IMR-90 (cell line): ENCODE measurements around the gene MAB21L3. TPM values are rescaled to one million over a fixed set of nuclear protein-coding genes. Genes with fewer than 3 reads are reported as not detected.

Experiments
- ATAC-seq: fragments of 200-7000 bp; cut with Tn5 transposase; 2 replicates; pipeline ENCODE4 v1.9.1; 2020; ENCODE audit warnings: low read depth, mild to moderate bottlenecking, moderate library complexity
- BruUV-seq: library from RNA; stranded (reverse); fragments of 400-500 nt; replicated peaks from 2 replicates; lab custom pipeline; 2021; lab: Mats Ljungman, UMichigan
- CTCF ChIA-PET: fragments of 300-600 bp; formaldehyde crosslinking; extraction: SDS; loops from one replicate; lab custom pipeline; 2021; ENCODE audit warnings: antibody characterized with exemption; lab: Yijun Ruan, JAX
- POLR2A ChIA-PET: fragments of 300-600 bp; sonication (Branson Sonifier 250); formaldehyde crosslinking; loops from one replicate; lab custom pipeline; 2022; ENCODE audit warnings: antibody characterized with exemption; ENCODE audit not compliant: unreplicated experiment; lab: Charles Lee
- DNase-seq: peaks from one replicate; pipeline ENCODE4 v3.0.0; 2013
- H2AFZ ChIP-seq: replicated peaks from 2 replicates; pipeline ENCODE3; 2013; ENCODE audit warnings: low read length, mild to moderate bottlenecking; ENCODE audit not compliant: poor library complexity
- H2AK5ac ChIP-seq: 2 replicates; pipeline ENCODE4 v1.6.1; 2013; ENCODE audit warnings: low read depth, low read length, inconsistent platforms
- H2AK9ac ChIP-seq: replicated peaks from 2 replicates; pipeline ENCODE3; 2013; ENCODE audit warnings: mild to moderate bottlenecking, low read depth, low read length, moderate library complexity; ENCODE audit not compliant: poor library complexity
- H2BK120ac ChIP-seq: 2 replicates; pipeline ENCODE4 v1.6.1; 2013; ENCODE audit warnings: low read depth, low read length, inconsistent platforms
- H2BK15ac ChIP-seq: 3 replicates; pipeline ENCODE4 v1.6.1; 2013; ENCODE audit warnings: low read depth, low read length, inconsistent platforms
- H2BK20ac ChIP-seq: 2 replicates; pipeline ENCODE4 v1.6.1; 2013; ENCODE audit warnings: low read depth, mild to moderate bottlenecking, inconsistent platforms, low read length, moderate library complexity
- H2BK5ac ChIP-seq: 2 replicates; pipeline ENCODE4 v1.6.1; 2013; ENCODE audit warnings: mild to moderate bottlenecking, low read depth, low read length, inconsistent platforms; ENCODE audit not compliant: poor library complexity, severe bottlenecking
- H3K14ac ChIP-seq: replicated peaks from 2 replicates; pipeline ENCODE4 v1.6.1; 2013; ENCODE audit warnings: low read depth, low read length, inconsistent platforms
- H3K18ac ChIP-seq: 2 replicates; pipeline ENCODE4 v1.6.1; 2013; ENCODE audit warnings: low read depth, low read length, control low read depth
- H3K23ac ChIP-seq: 2 replicates; pipeline ENCODE4 v1.6.1; 2013; ENCODE audit warnings: low read depth, low read length, inconsistent platforms
- H3K27ac ChIP-seq: 2 replicates; pipeline ENCODE4 v1.5.1; 2013; ENCODE audit warnings: mild to moderate bottlenecking, control low read depth, low read length; ENCODE audit not compliant: insufficient read depth
- H3K27me3 ChIP-seq: 2 replicates; pipeline ENCODE4 v1.6.1; 2013; ENCODE audit warnings: low read length; ENCODE audit not compliant: control insufficient read depth, insufficient read depth
- H3K36me3 ChIP-seq: 2 replicates; pipeline ENCODE4 v1.6.1; 2013; ENCODE audit warnings: low read length, mixed read lengths; ENCODE audit not compliant: control insufficient read depth, insufficient read depth
- H3K4ac ChIP-seq: 2 replicates; pipeline ENCODE4 v1.6.1; 2013; ENCODE audit warnings: low read depth, low read length, inconsistent platforms
- H3K4me1 ChIP-seq: 2 replicates; pipeline ENCODE4 v1.6.1; 2013; ENCODE audit warnings: low read length, mixed read lengths; ENCODE audit not compliant: control insufficient read depth, insufficient read depth
- H3K4me2 ChIP-seq: 2 replicates; pipeline ENCODE4 v1.6.1; 2013; ENCODE audit warnings: low read depth, mild to moderate bottlenecking, control low read depth, low read length, moderate library complexity
- H3K4me3 ChIP-seq: 2 replicates; pipeline ENCODE4 v1.5.1; 2013; ENCODE audit warnings: low read depth, mild to moderate bottlenecking, control low read depth, low read length, moderate library complexity; ENCODE audit not compliant: insufficient read depth
- H3K56ac ChIP-seq: 2 replicates; pipeline ENCODE4 v1.6.1; 2013; ENCODE audit warnings: low read length, inconsistent platforms; ENCODE audit not compliant: insufficient read depth; ENCODE audit errors: extremely low read depth
- H3K79me1 ChIP-seq, 2 experiments: 2 replicates each; pipeline ENCODE4 v1.6.1; 2013; ENCODE audit warnings: low read length in 2 of 2, inconsistent platforms in 1 of 2, low read depth in 1 of 2
- H3K9ac ChIP-seq: 2 replicates; pipeline ENCODE4 v1.6.1; 2013; ENCODE audit warnings: low read depth, low read length, control low read depth
- H3K9me1 ChIP-seq: 2 replicates; pipeline ENCODE4 v1.6.1; 2013; ENCODE audit warnings: low read length, inconsistent platforms; ENCODE audit not compliant: insufficient read depth
- H3K9me3 ChIP-seq: 2 replicates; pipeline ENCODE4 v1.6.1; 2013; ENCODE audit warnings: low read length; ENCODE audit not compliant: control insufficient read depth, insufficient read depth
- H4K20me1 ChIP-seq: 2 replicates; pipeline ENCODE4 v1.6.1; 2013; ENCODE audit warnings: low read length, inconsistent platforms; ENCODE audit not compliant: insufficient read depth
- H4K5ac ChIP-seq: 2 replicates; pipeline ENCODE4 v1.6.1; 2013; ENCODE audit warnings: mild to moderate bottlenecking, low read depth, low read length, control low read depth
- H4K8ac ChIP-seq, 2 experiments: 2 replicates each; pipeline ENCODE4 v1.6.1; 2013; ENCODE audit warnings: low read depth in 2 of 2, low read length in 2 of 2, control low read depth in 1 of 2, inconsistent platforms in 1 of 2
- H4K91ac ChIP-seq: 2 replicates; pipeline ENCODE4 v1.6.1; 2013; ENCODE audit warnings: low read depth, low read length, inconsistent platforms; ENCODE audit not compliant: insufficient read depth
- BHLHE40 ChIP-seq: fragments of 150-350 bp; IDR thresholded peaks from 2 replicates; pipeline ENCODE4 v1.6.1; 2016; ENCODE audit warnings: mild to moderate bottlenecking, low read depth, low read length
- MAFK ChIP-seq: IDR thresholded peaks from 2 replicates; pipeline ENCODE4 v1.6.1; 2012; ENCODE audit warnings: low read depth, low read length, improper control_type of control experiment
- MAZ ChIP-seq: IDR thresholded peaks from 2 replicates; pipeline ENCODE4 v1.6.1; 2012; ENCODE audit warnings: low read depth, mild to moderate bottlenecking, low read length, improper control_type of control experiment, moderate library complexity, borderline replicate concordance
- MXI1 ChIP-seq: IDR thresholded peaks from 2 replicates; pipeline ENCODE4 v1.6.1; 2012; ENCODE audit warnings: low read depth, mild to moderate bottlenecking, low read length, moderate library complexity, borderline replicate concordance
- NFE2L2 ChIP-seq: fragments of 150-350 bp; IDR thresholded peaks from 2 replicates; pipeline ENCODE4 v1.6.1; 2016; ENCODE audit warnings: low read depth, mild to moderate bottlenecking, low read length
- POLR2A ChIP-seq: IDR thresholded peaks from 2 replicates; pipeline ENCODE4 v1.6.1; 2012; ENCODE audit warnings: mild to moderate bottlenecking, low read depth, low read length
- RAD21 ChIP-seq: IDR thresholded peaks from 2 replicates; pipeline ENCODE4 v1.6.1; 2012; ENCODE audit warnings: low read length, improper control_type of control experiment
- RCOR1 ChIP-seq: IDR thresholded peaks from 2 replicates; pipeline ENCODE4 v1.6.1; 2012; ENCODE audit warnings: mild to moderate bottlenecking, low read length, improper control_type of control experiment; ENCODE audit not compliant: insufficient replicate concordance
- RFX5 ChIP-seq: IDR thresholded peaks from 2 replicates; pipeline ENCODE4 v1.8.0; 2012; ENCODE audit warnings: low read depth, mild to moderate bottlenecking, low read length, moderate library complexity
- WGBS, 2 experiments: methylation state at CpG; one replicate each; pipeline versions ENCODE4 v1.1.5 to v1.1.7; 2013; ENCODE audit warnings: missing lambda C conversion rate in 2 of 2; ENCODE audit not compliant: insufficient read length in 1 of 2; ENCODE audit errors: extremely low coverage in 2 of 2; 5-methylcytosine and 5-hydroxymethylcytosine counted together
- dilution Hi-C: fragments of 300-500 bp; cut with HindIII; formaldehyde crosslinking; loops from one replicate; pipeline ENCODE4 v1.14.3; 2018; ENCODE audit warnings: low sequenced_read_pairs; ENCODE audit not compliant: unreplicated experiment
- in situ Hi-C: fragments of 300-500 bp; cut with MboI; formaldehyde crosslinking; loops from 3 replicates; pipeline ENCODE4 v1.14.3; 2019; ENCODE audit warnings: low sequenced_read_pairs, inconsistent platforms, mixed read lengths
- intact Hi-C: fragments of 100-400 bp; cut with micrococcal nuclease; formaldehyde crosslinking; loops from 2 replicates; pipeline ENCODE4 v1.10.0; 2022
- polyA plus RNA-seq, 3 experiments: library from polyadenylated mRNA; depleted of rRNA; stranded (reverse); fragments of >200 nt; gene quantifications; 2 replicates each; pipeline ENCODE4 v1.2.3, GENCODE V29; 2012; ENCODE audit warnings: low replicate concordance in 1 of 3
- total RNA-seq: library from RNA; depleted of rRNA; stranded (reverse); fragments of >200 nt; gene quantifications from 2 replicates; pipeline ENCODE4 v1.2.3, GENCODE V29; 2012
- TF ChIP-seq, protein P1 (sequence below): fragments of 150-350 bp; IDR thresholded peaks from 2 replicates; pipeline ENCODE4 v1.6.1; 2017; ENCODE audit warnings: mild to moderate bottlenecking, antibody characterized with exemption, low read length, low read depth
- TF ChIP-seq, protein P2 (sequence below): conservative IDR thresholded peaks from 2 replicates; pipeline ENCODE4 v1.5.1; 2012; ENCODE audit warnings: mild to moderate bottlenecking, low read depth, low read length, improper control_type of control experiment

The MAB21L3 gene
- total and polyA plus RNA-seq, 2 of the 4 experiments (the other 2 are of a cell fraction), result not detected

DNA sequence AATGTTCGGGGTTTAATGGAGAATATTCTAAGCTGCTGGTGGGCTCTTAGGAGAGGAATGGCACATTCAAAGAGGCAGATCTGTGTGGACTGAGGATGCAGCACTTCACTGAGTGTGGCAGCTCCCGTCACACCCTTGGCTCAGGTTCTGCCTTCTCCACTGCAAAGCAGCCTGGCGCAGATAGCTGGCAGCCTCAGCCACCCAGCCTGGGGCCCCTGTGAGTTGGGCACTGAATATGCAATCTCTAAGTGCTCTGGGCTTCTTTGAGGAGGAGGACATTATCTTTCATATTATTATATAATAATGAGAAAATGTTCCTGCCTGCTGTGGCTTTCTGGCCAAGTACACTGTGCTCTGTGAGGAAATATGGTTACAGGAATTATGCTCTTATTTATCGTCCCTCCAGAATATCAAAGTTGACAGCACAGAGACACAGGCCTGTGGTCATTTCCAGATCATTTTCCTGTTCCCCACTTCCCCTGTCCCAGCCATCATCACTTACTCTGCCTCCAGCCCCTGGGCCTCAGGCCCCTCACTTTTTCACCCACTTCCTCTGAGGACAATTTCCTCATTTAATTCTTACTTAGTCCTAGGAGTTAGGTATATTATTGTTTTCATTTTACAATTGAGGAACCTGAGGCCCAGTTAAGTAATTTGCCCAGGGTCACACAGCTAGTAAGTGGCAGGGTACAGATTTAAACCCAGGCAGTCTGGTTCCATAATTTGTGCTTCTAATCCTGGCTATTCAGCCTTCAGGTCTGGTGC, 53.6 kb downstream of the MAB21L3 start:
- no peak overlapping the region for H4K5ac ChIP-seq
- no peak overlapping the region for H4K8ac ChIP-seq
- no peak overlapping the region for H3K56ac ChIP-seq
- H2AK9ac ChIP-seq, result no peak overlapping the region
- no peak overlapping the region for H4K91ac ChIP-seq
- intact Hi-C loops, result no loop called here
- H3K9me1 ChIP-seq, result no peaks in the 10 kb centered on the region
- no peaks in the 10 kb centered on the region for H4K20me1 ChIP-seq
- H3K4me2 ChIP-seq, result no peak overlapping the region
- no peak for DNase-seq
- H3K18ac ChIP-seq, result no peak overlapping the region
- H3K14ac ChIP-seq, result no peak overlapping the region
- dilution Hi-C loops, result no loop called here
- no CpG with 5 or more reads among the region's 4 CpGs for WGBS, 2 experiments
- H2AFZ ChIP-seq, result no peak overlapping the region
- TF ChIP-seq POLR2A (no peak), MAFK (no peak), MAZ (no peak), BHLHE40 (no peak), RCOR1 (no peak), MXI1 (no peak), RAD21 (no peak), NFE2L2 (no peak), RFX5 (no peak)
- TF ChIP-seq, protein P1, sequence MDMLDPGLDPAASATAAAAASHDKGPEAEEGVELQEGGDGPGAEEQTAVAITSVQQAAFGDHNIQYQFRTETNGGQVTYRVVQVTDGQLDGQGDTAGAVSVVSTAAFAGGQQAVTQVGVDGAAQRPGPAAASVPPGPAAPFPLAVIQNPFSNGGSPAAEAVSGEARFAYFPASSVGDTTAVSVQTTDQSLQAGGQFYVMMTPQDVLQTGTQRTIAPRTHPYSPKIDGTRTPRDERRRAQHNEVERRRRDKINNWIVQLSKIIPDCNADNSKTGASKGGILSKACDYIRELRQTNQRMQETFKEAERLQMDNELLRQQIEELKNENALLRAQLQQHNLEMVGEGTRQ, result no peak
- TF ChIP-seq, protein P2, sequence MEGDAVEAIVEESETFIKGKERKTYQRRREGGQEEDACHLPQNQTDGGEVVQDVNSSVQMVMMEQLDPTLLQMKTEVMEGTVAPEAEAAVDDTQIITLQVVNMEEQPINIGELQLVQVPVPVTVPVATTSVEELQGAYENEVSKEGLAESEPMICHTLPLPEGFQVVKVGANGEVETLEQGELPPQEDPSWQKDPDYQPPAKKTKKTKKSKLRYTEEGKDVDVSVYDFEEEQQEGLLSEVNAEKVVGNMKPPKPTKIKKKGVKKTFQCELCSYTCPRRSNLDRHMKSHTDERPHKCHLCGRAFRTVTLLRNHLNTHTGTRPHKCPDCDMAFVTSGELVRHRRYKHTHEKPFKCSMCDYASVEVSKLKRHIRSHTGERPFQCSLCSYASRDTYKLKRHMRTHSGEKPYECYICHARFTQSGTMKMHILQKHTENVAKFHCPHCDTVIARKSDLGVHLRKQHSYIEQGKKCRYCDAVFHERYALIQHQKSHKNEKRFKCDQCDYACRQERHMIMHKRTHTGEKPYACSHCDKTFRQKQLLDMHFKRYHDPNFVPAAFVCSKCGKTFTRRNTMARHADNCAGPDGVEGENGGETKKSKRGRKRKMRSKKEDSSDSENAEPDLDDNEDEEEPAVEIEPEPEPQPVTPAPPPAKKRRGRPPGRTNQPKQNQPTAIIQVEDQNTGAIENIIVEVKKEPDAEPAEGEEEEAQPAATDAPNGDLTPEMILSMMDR, result no peak
- no peak overlapping the region for H2BK20ac ChIP-seq
- H3K4me3 ChIP-seq, result no peak overlapping the region
- ChIA-PET POLR2A (no interaction called here), CTCF (interaction anchor here (1.3 kb wide), 1 partner anchor 320 kb away, joined by 3 read pairs; no protein-coding TSS in a partner anchor)
- in situ Hi-C loops, result no loop called here
- H2BK120ac ChIP-seq, result no peak overlapping the region
- no peak overlapping the region for H2BK15ac ChIP-seq
- no peak overlapping the region for H2BK5ac ChIP-seq
- H3K4me1 ChIP-seq, result no peaks in the 10 kb centered on the region
- H3K27ac ChIP-seq, result no peak overlapping the region
- no peak overlapping the region for H3K23ac ChIP-seq
- no peak overlapping the region for H3K9ac ChIP-seq
- no peaks in the 10 kb centered on the region for H3K79me1 ChIP-seq
- H2AK5ac ChIP-seq, result no peak overlapping the region
- no peaks in the 10 kb centered on the region for H3K36me3 ChIP-seq
- no peak overlapping the region for H3K4ac ChIP-seq
- no TSS peak for BruUV-seq
- no peaks in the 10 kb centered on the region for H3K9me3 ChIP-seq
- no peak for ATAC-seq
- peaks cover 19% of the 10 kb centered on the region for H3K27me3 ChIP-seq
